Hypothalamus (tissue), 51 donors: ENCODE data around the gene PAK1.

Experiments
- DNase-seq, 51 donors: peaks; one replicate each; lab custom pipeline; 2025; lab: John Stamatoyannopoulos, UW

Gene PAK1

GRCh38 chr11:77440678-77441077 is 33.2 kb downstream of the PAK1 start:
- no peak for DNase-seq

GRCh38 chr11:77438487-77438886 is 35.4 kb downstream of the PAK1 start:
- no peak for DNase-seq

GRCh38 chr11:77436969-77437368 is 36.9 kb downstream of the PAK1 start:
- no peak for DNase-seq

- no peak for DNase-seq
These were observed 37.4 kb downstream of the PAK1 start for GRCh38 chr11:77436506-77436905.

- DNase-seq = no peak
These were observed 37.9 kb downstream of the PAK1 start for GRCh38 chr11:77435972-77436371.

DNA sequence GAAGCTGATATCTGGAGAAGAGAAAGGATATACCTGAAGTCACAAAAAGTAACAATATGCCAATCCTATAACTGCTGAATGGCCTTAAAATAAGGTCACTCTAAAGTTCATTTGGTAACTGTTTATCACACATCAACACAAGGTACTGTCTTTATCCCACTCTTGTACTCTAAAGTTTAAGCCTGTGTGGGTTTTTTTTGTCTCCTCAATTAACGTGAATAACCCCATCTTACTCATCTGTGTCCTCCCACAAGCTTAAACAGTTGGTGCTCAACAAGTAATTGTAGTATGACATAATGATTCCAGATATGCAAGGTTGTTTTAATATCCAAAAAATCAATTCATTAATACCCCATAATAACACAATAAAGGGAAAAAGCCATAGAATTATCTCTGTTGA is 42.1 kb downstream of the PAK1 start:
- DNase-seq = no peak

DNA sequence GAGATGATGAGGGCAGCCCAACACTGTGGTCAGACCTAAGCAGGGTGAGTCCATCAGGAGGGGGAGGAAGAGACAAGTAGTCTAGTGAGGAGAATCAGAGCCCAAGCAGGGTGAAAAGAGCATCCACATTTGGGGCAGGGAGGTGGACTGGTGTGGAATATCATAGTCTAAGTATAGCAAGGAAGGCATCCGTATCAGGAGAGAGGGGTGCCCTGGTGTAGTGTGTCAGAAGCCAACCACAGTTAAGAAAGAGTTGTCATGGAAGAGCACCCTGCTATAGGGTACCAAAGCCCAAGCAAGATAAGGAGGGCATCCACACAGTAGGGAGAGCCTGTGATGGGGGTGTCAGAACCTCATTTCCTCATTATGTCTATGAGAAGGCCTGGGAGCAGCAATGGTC is 45.3 kb downstream of the PAK1 start:
- no peak for DNase-seq

- DNase-seq = no peak
These were observed 48.5 kb downstream of the PAK1 start for GRCh38 chr11:77425346-77425745.

- no peak for DNase-seq
These were observed 49.2 kb downstream of the PAK1 start for GRCh38 chr11:77424644-77425043.

GRCh38 chr11:77423624-77424023 is 50.3 kb downstream of the PAK1 start:
- no peak for DNase-seq

DNA sequence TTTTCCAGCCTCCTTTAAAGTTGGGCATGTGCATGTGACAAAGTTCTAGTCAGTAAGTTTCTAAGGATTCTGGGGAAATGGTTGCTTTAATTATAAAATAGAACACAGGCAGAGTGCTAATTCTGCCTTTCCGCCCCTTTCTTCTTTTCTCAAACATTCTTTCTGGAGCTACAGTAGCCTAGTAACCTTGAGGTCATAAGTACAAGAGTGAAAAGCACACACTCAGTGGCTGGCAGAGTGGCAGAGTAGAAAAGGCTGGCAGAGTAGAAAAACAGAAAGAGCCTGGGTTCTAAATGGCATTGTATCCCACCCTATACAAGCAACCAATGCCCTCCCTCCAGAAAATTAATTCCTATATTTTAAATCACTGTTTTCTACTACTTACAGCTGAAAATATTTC is 51.2 kb downstream of the PAK1 start:
- DNase-seq = no peak

- no peak for DNase-seq
These were observed 52.7 kb downstream of the PAK1 start for GRCh38 chr11:77421041-77421723.

- DNase-seq = no peak
These were observed 54.8 kb downstream of the PAK1 start for GRCh38 chr11:77418971-77419597.

DNA sequence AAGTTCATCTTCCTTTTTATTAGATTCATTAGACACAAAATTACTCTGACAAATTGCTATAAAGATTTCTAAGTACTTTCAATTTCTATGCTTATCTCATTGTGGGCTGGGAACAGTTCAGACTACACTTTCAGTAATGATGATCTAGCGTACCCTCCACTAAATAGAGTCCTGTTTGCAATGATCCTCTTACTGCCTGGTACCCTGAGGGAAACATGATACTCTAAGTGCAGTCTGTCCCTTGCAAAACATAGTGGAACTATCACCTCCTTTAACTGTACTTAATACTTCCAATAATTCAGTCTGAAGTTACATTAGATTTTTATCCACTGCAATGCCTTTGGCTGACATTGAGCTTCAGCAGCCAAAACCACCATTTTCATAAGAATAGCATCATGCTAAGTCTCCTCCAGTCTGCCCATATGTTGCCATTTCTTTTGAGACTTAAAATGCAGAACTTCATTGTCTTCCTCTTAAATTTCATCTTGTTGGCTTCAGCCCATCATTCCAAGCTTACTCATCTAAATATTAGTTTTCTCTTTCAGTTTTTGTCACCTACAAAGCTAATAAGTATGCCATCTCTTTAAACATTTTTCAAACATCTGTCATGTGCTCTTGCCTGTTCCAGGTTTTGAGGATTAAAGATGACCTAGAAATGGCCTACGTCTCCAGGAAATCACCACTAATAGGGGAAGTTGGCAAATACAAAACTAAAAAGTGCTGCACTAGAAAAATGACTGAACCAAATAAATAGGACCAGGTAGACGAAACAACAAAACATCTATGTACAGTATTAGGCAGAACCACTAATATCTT is 55.5 kb downstream of the PAK1 start:
- no peak for DNase-seq

- no peak for DNase-seq
These were observed 57.5 kb downstream of the PAK1 start for GRCh38 chr11:77416357-77416756.

GRCh38 chr11:77413850-77414460 is 59.9 kb downstream of the PAK1 start:
- DNase-seq = no peak

- DNase-seq = no peak
These were observed 61.1 kb downstream of the PAK1 start for GRCh38 chr11:77412814-77413213.

DNA sequence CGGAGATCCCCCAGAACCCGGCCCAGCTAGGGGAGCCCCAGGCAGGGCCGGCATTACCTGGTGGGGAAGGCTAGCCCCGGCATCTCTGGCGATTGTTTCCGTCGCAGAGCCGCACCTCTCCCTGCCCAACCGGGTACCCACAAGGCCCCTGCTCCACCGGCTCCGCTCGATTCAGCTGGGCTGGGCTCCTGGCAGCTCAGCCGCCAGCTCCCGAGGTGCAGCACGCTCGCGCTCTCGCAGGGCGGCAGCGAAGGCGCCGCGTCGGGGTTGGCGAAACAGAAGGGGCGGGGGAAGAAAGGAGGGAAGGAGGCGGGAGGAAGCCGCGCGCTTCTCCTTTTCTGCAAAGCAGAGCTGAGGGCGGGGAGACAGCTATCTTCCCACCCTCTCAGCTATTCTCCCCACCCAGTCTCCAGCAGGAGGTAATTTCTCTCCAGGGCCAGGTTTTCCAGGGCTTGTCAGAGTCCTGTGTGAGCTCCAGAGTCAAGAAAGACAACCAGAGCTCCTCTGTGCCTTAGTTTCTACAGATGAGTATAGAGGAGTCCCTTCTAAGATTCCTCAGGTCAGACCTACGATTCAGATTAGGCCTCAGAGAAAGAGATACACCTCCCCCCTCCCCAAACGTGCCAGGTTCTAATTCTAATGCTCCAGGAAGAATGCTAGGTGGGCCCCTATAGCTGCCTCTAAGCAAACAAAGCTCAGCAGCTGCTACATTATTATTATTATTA is 62.0 kb downstream of the PAK1 start:
- peak; percentile 12 to 82 (median 50) for DNase-seq

GRCh38 chr11:77411137-77411707 is 62.7 kb downstream of the PAK1 start:
- peak in 18 of 51 donors; percentile 1 to 42 (median 21) for DNase-seq
